NCI-H1417 treated with DMSO at 0.1 percent for 48 hours (cell line): Measurements from ENCODE around the gene GOLPH3.

Experiments
- DNase-seq: peaks from one replicate; lab custom pipeline; 2025; lab: John Stamatoyannopoulos, UW

GOLPH3 gene

DNA sequence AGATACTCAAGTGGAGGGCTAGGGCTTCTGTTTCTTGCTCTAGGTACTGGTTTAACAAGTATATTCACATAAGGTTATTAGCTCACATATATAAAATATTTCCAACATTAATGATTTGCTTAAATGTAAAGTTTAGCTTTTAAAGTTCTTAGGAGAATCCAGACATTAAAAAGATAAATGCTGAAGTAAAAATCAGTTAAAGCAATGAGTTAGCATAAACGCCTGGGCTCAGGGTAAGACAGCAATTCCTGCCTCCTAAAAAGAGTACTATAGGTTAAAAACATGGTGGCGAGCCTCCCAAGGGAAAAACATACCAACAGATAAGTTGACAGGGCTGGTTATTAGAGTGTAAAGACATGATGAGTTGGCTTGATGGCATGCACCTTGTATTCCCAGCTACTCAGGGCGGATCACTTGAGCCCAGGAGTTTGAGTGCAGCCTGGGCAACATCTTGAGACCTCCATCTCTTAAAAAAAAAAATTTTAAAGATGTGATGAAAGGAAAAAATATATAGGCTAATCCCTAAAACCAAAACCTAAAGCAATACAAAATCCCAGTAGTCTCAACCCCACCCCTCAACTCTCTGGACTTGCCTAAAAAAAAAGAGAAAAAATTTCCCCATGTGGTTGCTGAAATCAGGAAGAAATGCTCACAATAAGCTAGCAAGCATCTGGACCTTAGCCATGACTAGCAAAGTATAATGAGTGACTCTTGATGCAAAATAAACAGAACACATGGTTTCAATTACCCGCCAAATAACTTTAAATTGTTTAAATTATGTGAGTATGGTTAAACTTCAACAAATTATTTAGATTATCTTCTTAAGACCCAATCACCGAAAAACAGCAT is 3.6 kb downstream of the GOLPH3 start:
- no peak for DNase-seq

- DNase-seq = no peak
Measured at GRCh38 chr5:32168460-32169033, 5.6 kb downstream of the GOLPH3 start.

DNA sequence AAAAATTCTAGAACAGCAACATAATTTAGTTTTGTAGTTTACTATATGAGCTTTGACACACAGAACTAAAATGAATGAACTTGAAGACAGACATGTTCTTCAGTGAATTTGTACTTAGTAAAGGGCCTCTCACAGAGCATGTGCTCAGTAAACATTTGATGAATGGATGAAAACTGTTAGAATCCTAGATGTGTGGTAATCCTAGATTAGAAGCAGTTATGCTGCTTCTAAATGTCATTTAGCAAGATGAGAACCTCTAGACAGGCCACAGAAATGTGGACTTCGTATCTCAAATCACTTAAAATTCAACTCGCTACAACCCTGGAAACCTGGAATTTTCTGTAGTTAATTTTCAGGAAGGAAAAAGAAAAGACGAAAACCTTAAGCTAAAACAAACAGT is 8.5 kb downstream of the GOLPH3 start:
- no peak for DNase-seq

DNA sequence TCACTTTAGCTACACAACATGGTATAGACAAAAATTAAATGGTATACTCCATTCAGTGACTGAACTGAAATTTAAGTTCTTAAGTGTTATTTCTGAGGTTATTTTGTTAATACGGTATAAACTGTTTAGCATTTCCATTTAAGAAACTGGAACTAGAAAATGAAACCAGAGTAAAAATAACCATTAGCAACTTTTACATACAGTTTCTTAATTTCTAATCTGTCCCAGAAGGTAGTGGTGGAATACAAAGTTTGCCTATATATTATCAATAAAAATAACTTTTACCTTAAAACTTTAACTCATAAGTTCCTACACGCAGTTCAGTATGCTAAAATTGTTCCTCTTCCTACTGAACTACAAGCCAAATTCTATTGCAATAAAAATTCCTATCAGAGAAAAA is 10.3 kb downstream of the GOLPH3 start:
- DNase-seq = no peak

DNA sequence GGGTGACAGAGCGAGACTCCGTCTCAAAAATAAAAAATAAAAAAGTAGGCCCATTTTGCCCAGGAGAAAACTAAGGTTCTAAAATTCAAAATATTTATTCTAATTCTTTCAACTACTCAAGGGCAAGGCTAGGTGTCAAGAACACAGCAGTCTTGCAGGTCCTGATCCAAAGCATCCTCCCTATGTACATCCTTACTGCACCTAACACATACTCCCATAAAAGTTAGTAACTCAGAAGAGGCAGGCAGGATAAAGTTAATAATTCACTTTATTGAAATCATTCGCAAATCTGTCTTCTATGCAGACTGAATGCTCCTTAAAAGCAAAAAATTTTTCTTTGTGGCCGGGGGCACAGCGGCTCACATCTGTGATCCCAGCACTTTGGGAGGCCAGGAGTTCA is 11.1 kb downstream of the GOLPH3 start:
- no peak for DNase-seq

DNA sequence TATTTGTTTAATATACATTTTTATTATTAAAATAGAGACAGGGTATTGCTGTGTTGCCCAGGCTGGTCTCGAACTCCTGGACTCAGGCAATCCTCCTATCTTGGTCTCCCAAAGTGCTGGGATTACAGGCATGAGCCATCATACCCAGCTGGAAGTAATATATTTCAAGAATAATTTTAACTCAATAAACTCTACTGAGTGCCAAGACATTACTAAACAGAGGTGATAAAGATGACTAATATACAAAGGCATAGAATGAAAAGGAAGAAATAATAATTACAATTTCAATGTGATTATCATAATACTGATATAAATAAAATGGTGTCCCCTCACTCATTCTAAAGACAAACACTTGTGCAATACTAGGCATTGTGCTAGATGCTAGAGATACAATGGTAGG is 13.9 kb downstream of the GOLPH3 start:
- no peak for DNase-seq

- no peak for DNase-seq
Measured at GRCh38 chr5:32159328-32160072, 14.6 kb downstream of the GOLPH3 start.

GRCh38 chr5:32158679-32158975 is 15.5 kb downstream of the GOLPH3 start:
- DNase-seq = no peak

DNA sequence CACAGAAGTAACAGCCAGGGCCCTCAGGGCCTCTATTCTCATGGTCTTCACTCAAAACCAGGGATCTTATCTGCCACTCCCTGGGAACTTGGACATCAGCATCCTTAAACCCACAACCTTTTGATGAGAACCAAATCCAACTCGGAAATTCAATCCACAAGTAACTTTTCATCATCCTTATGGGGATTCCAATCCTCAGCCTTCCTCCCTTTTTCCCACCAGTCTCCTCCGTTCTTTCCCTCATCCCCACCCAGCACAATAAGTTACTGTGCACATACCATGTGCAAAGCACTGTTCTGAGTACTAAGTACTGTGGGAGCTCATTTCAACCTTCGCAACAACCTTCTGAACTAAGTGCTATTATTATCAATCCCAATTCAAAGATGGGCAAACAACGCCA is 17.0 kb downstream of the GOLPH3 start:
- no peak for DNase-seq

DNA sequence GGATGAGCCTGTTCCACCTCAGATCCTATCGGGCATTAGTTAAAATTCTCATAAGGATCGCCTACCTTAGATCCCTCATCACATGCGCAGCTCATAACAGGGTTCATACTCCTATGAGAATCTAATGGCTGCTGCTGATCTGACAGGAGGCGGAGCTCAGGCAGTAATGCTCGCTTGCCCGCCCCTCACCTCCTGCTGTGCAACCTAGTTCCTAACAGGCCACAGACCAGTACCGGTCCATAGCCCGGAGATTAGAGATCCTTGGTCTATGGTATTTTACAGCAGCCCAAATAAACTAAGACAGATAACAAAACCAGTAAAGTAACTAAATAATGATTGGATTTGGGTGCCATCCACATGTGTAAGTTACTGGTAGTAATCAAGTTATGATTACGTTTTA is 17.5 kb downstream of the GOLPH3 start:
- no peak for DNase-seq

DNA sequence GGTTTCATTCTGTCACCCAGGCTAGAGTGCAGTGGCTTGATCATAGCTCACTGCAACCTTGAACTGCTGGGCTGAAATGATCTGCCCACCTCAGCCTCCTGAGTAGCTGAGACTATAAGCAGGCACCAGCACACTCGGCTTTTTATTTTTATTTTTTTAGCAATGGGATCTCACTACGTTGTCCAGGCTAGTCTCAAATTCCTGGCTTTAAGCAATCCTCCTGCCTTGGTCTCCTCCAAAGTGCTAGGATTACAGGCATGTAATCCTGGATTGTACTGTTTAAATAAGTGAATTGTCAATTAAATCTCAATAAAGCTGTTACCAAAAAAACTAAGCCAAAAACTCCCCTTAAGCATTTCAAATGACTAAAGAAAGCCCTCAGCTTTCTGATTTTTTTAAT is 18.9 kb downstream of the GOLPH3 start:
- no peak for DNase-seq

GRCh38 chr5:32153723-32154122 is 20.4 kb downstream of the GOLPH3 start:
- DNase-seq = no peak

DNA sequence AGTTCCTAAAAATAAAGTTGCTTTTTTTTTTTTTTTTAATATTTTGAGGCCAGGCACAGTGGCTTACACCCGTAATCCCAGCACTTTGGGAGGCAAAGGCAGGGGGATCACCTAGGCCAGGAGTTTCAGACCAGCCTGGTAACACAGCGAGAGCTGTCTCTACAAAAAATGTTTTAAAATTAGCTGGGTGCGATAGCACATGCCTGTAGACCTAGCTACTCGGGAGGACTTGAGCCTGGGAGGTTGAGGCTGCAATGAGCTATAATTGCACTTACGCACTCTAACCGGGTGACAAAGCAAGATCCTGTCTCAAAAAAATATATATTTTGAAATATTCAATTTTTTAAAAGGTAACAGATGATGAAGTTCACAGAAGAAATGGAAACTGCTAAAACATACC is 22.9 kb downstream of the GOLPH3 start:
- DNase-seq = no peak

GRCh38 chr5:32150366-32150765 is 23.8 kb downstream of the GOLPH3 start:
- no peak for DNase-seq

DNA sequence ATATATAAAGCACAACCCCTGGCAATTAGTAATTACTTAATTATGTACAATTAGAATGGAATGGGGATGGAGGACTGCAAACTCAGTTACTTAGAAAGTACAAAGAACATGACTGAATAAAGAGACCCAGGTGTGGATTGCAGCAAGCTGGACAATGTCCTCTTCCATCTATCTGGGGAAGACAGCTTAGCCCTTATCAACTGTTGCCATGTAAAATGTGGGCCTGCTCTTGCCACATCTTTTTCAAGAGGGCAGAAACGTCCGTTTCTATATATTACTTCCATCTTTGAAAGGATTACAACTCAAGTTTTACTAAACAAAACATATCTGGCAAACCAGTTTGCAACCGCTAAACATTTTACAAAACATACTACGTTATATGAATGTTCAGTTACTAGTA is 26.2 kb downstream of the GOLPH3 start:
- no peak for DNase-seq

DNA sequence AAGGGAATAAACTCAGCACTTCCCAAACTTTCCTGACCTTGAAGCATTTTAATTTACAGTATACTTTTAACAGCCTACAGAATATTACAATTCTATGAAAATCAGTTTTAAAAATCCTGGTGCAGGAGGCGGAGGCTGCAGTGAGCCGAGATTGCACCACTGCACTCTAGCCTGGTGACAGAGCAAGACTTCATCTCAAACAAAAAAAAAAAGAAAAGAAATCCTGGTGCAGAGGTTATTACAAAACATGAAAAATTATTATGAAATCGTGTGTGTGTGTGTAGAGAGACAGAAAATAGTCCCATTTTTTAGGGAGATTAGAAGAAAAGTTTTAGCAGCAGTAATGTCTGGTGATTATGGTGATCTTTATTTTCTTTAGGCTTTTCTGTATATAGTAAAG is 26.9 kb downstream of the GOLPH3 start:
- DNase-seq = no peak

DNA sequence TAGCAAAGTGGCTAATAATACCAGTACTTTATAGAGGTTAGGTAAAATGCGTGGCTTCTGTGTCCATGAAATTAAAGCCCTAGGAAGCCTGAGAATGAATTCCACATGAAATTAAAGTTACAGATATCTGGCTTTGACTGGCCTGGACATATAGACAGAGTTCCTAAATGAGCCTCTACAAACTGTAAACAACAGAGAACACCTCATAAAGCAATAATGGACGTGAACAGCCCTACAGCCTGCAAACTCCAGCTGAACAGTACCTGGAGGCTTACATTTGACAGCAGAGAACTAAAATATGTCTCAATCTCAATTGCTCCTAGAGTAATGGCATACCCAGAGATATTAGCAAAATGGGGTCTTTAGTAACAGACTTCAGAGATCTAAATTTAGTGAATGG is 28.7 kb downstream of the GOLPH3 start:
- no peak for DNase-seq

- no peak for DNase-seq
Measured at GRCh38 chr5:32144378-32145207, 29.5 kb downstream of the GOLPH3 start.

- DNase-seq = no peak
Measured at GRCh38 chr5:32143617-32144377, 30.3 kb downstream of the GOLPH3 start.

GRCh38 chr5:32138839-32139493 is 35.2 kb downstream of the GOLPH3 start:
- DNase-seq = no peak

DNA sequence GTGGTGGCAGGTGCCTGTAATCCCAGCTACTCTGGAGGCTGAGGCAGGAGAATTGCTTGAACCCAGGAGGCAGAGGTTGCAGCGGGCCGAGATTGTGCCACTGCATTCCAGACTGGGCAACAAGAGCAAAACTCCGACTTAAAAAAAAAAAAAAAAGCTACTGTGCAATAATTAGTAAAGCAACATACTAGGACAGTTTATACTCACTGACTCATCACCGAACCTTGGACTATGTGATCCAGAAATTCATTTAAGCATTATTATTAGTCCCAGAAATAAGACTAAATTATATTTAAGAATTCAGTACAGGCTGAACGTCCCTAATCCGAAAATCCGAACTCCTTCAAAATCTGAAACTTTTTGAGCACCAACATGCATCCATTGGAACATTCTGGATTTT is 37.8 kb downstream of the GOLPH3 start:
- DNase-seq = no peak
